CD4-positive, alpha-beta T cell treated with Interleukin-1 beta for 1 hour (primary cell): Measurements from ENCODE around the gene SULT1A2.
"Not testable (repeated sequence)": the region's sequence is repeated elsewhere in the genome, so short reads cannot be mapped to it uniquely, and the experiment has no call there.

Experiments used
- DNase-seq, 2 donors: peaks; one replicate each; pipeline ENCODE4 v3.0.0-alpha.2; 2020 to 2022

Gene SULT1A2

DNA sequence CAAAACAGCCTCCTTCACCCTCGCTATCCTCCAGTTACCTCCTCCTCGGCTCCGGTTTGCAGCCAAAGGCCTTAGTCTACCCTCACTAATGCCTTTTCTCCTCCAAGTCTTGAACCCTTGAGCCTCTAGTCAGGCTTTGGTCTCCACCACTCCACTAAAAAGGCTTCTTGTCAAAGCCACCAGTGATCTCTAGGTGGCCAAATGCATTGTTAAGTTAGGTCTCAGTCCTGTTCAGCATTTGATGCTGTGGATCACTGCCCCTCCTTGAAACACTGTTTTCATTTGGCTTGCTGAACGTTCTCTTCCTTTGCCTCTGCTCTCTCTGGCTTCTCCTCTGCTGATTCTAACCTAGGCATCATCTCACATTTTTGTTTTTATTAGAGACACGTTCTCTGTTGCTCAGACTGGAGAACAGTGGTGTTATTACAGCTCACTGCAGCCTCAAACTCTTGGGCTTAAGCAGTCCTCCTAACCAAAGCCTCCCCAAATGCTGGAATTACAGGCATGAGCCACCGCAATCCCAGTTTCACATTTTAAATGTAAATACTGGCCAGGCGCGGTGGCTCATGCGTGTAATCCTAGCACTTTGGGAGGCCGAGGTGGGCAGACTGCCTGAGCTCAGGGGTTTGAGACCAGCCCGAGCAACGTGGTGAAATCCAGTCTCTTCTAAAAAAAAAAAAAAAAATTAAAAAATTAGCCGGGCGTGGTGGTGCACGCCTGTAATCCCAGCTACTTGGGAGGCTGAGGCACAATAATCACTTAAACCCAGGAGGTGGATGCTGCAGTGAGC lies 42.0 kb downstream of the SULT1A2 start:
- DNase-seq = no peak

GRCh38 chr16:28553776-28554633 lies 42.8 kb downstream of the SULT1A2 start, which contains the start of gene SGF29:
Gene SGF29 (plus strand): TSS chr16:28553920. CDS start chr16:28581070, 27,150 bp downstream.
- peak; percentile 94 for DNase-seq

DNA sequence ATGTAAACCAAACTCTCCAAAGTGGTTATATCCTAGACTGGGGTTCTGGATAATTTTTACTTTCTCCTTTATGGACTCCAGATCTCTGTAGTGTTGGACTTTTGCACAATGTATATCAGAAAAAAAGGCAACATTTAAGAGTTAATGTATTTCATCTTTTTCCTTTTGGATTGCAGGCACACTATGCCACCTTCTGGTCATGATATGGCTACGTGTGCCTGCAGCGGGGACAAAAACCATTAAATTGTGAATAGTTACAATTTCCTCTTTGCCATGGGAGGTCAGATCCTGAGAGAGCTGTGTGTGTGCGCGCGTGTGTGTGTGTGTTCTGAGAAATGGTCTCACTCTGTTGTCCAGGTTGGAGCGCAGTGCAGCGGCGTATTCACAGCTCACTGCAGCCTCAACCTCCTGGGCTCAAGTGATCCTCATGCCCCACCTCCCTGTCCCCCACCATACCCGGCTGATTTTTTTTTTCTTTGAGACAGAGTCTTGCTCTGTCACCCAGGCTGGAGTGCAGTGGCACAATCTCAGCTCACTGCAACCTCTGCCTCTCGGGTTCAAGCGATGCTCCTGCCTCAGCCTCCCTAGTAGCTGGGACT lies 47.5 kb downstream of the SULT1A2 start:
- peak; percentile 17 to 44 for DNase-seq

GRCh38 chr16:28548306-28548802 lies 48.5 kb downstream of the SULT1A2 start:
- no peak for DNase-seq

- DNase-seq = no peak
Measured at GRCh38 chr16:28546626-28547025, 50.2 kb downstream of the SULT1A2 start.

DNA sequence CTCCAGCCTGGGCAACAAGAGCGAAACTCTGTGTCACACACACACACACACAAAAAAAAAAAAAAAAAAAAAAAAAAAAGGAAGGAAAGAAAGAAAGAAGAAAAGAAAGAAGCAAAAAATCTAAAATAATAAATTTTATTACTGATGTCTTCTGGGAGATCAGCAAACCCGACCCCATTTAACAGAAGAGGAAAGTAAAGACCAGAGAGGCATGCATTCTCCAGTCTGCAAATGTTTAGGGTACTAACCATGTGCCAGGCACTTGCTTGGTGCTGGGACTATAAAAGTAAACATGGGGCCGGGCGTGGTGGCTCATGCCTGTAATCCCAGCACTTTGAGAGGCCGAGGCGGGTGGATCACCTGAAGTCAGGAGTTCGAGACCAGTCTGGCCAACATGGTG lies 50.9 kb downstream of the SULT1A2 start:
- DNase-seq = not testable (repeated sequence)

- no peak for DNase-seq
Measured at GRCh38 chr16:28544998-28545397, 51.9 kb downstream of the SULT1A2 start.

- peak; percentile 8 to 42 for DNase-seq
Measured at GRCh38 chr16:28543072-28543471, 53.8 kb downstream of the SULT1A2 start.

- DNase-seq = no peak
Measured at GRCh38 chr16:28542646-28543045, 54.2 kb downstream of the SULT1A2 start.
